OCI-LY7 (cell line): ENCODE results near the gene SLC39A6. TPM values are rescaled to one million over a fixed set of nuclear protein-coding genes. Genes with fewer than 3 reads are reported as not detected.

Source experiments
- BruUV-seq: library from RNA; stranded (reverse); fragments of 400-500 nt; replicated peaks from 2 replicates; lab custom pipeline; 2021; lab: Mats Ljungman, UMichigan
- CTCF ChIA-PET: fragments of 300-600 bp; sonication (Branson Sonifier 250); formaldehyde crosslinking; loops from one replicate; lab custom pipeline; 2022; ENCODE audit warnings: antibody characterized with exemption; ENCODE audit not compliant: unreplicated experiment; lab: Charles Lee
- POLR2A ChIA-PET: fragments of 300-600 bp; sonication (Branson Sonifier 250); formaldehyde crosslinking; loops from one replicate; lab custom pipeline; 2022; ENCODE audit warnings: antibody characterized with exemption; lab: Charles Lee
- DNase-seq: peaks from one replicate; pipeline ENCODE4 v3.0.0-alpha.2; 2015; ENCODE audit warnings: low spot score
- H2AFZ ChIP-seq: fragments of 200-600 bp; sonication (generic), shearing (Covaris generic); 2 replicates; pipeline ENCODE4 v1.6.1; 2014; ENCODE audit warnings: mild to moderate bottlenecking, antibody characterized with exemption, low read length, moderate library complexity
- H3K27ac ChIP-seq: fragments of 200-600 bp; sonication (generic); 2 replicates; pipeline ENCODE4 v1.5.1; 2014; ENCODE audit warnings: mixed run types, low read depth, mild to moderate bottlenecking, moderate library complexity, low read length, inconsistent platforms; ENCODE audit not compliant: poor library complexity, severe bottlenecking
- H3K36me3 ChIP-seq: fragments of 200-600 bp; sonication (generic); 2 replicates; pipeline ENCODE4 v1.6.1; 2014; ENCODE audit warnings: mild to moderate bottlenecking, antibody characterized with exemption, low read length, moderate library complexity, mixed read lengths; ENCODE audit not compliant: insufficient read depth
- H3K4me1 ChIP-seq: fragments of 200-600 bp; sonication (generic); 2 replicates; pipeline ENCODE4 v1.5.1; 2014; ENCODE audit warnings: mild to moderate bottlenecking, low read length; ENCODE audit not compliant: insufficient read depth, poor library complexity, severe bottlenecking
- H3K4me2 ChIP-seq: fragments of 200-600 bp; sonication (generic); 2 replicates; pipeline ENCODE4 v1.6.1; 2014; ENCODE audit warnings: mild to moderate bottlenecking, low read length
- H3K4me3 ChIP-seq: fragments of 200-600 bp; sonication (generic); 2 replicates; pipeline ENCODE4 v1.5.1; 2014; ENCODE audit warnings: mild to moderate bottlenecking, low read depth, low read length; ENCODE audit not compliant: poor library complexity, severe bottlenecking
- H3K79me2 ChIP-seq: fragments of 200-600 bp; sonication (generic); 2 replicates; pipeline ENCODE4 v1.6.1; 2016; ENCODE audit warnings: low read depth, mild to moderate bottlenecking, low read length, moderate library complexity, mixed read lengths; ENCODE audit not compliant: insufficient read depth
- H3K9me2 ChIP-seq: fragments of 200-600 bp; sonication (generic); 2 replicates; pipeline ENCODE4 v1.6.1; 2016; ENCODE audit warnings: mild to moderate bottlenecking, low read length, mixed read lengths; ENCODE audit not compliant: insufficient read depth
- H3K9me3 ChIP-seq: fragments of 200-600 bp; sonication (generic); 2 replicates; pipeline ENCODE4 v1.6.1; 2014; ENCODE audit warnings: mild to moderate bottlenecking, mixed run types, low read length, mixed read lengths
- H4K20me1 ChIP-seq: fragments of 200-600 bp; sonication (generic); 2 replicates; pipeline ENCODE4 v1.6.1; 2014; ENCODE audit warnings: mild to moderate bottlenecking, antibody characterized with exemption, low read length, moderate library complexity, mixed read lengths; ENCODE audit not compliant: insufficient read depth
- EZH2phosphoT487 ChIP-seq: fragments of 200-600 bp; sonication (generic); IDR thresholded peaks from 2 replicates; pipeline ENCODE4 v1.6.1; 2018; ENCODE audit warnings: low read depth, borderline replicate concordance, mild to moderate bottlenecking, mixed run types, antibody characterized with exemption, low read length, moderate library complexity, mixed read lengths
- intact Hi-C: fragments of 100-400 bp; cut with micrococcal nuclease; formaldehyde crosslinking; loops from one replicate; pipeline ENCODE4 v1.10.0; 2022; ENCODE audit not compliant: unreplicated experiment
- total RNA-seq, 2 experiments: library from RNA; depleted of rRNA in 1 of 2; stranded (reverse); fragments of >200 nt in 1 of 2; shearing (Covaris generic) in 1 of 2; gene quantifications; 2 replicates each; pipeline ENCODE4 v1.2.3, GENCODE V29; 2014 to 2022
- TF ChIP-seq, protein P1 (sequence below): fragments of 200-600 bp; sonication (generic); conservative IDR thresholded peaks from 2 replicates; pipeline ENCODE4 v1.5.1; 2014; ENCODE audit warnings: mild to moderate bottlenecking, antibody characterized with exemption, low read length, moderate library complexity, mixed read lengths

SLC39A6 gene
- total RNA-seq, 2 experiments from 2014 or later, result 11.2 to 14.7 TPM

DNA sequence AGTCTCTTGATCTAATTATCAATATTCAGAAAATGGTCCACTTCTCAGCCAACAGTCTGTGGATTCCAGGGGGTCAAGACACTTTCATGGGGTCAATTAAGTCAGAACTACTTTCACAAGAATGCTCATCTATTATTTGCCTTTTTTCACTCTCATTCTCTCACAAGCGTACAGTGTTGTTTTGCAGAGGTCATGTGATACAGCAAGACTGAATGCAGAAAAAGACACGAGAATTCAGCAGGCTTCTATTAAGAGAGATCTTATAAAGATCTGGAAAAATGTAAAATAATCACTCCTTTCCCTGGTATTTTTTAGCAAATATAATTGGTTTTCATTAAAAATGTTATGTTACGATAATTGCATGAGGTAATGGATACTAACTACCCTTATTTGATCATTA, 70.5 kb downstream of the SLC39A6 start:
- Histone ChIP-seq H3K79me2 (peaks cover 90% of the 10 kb centered on the region), H3K36me3 (peaks cover 7% of the 10 kb centered on the region; the same call in 1 of the 2 replicates), H3K27ac (no peak overlapping the region), H3K9me2 (no peaks in the 10 kb centered on the region), H3K4me2 (no peak overlapping the region), H3K4me1 (peaks cover 14% of the 10 kb centered on the region), H3K4me3 (no peak overlapping the region), H3K9me3 (no peaks in the 10 kb centered on the region), H2AFZ (no peak overlapping the region), H4K20me1 (no peaks in the 10 kb centered on the region)
- BruUV-seq, result no TSS peak
- ChIA-PET CTCF (no interaction called here), POLR2A (no interaction called here)
- intact Hi-C loops, result no loop called here
- no peak for DNase-seq
- TF ChIP-seq, protein P1, sequence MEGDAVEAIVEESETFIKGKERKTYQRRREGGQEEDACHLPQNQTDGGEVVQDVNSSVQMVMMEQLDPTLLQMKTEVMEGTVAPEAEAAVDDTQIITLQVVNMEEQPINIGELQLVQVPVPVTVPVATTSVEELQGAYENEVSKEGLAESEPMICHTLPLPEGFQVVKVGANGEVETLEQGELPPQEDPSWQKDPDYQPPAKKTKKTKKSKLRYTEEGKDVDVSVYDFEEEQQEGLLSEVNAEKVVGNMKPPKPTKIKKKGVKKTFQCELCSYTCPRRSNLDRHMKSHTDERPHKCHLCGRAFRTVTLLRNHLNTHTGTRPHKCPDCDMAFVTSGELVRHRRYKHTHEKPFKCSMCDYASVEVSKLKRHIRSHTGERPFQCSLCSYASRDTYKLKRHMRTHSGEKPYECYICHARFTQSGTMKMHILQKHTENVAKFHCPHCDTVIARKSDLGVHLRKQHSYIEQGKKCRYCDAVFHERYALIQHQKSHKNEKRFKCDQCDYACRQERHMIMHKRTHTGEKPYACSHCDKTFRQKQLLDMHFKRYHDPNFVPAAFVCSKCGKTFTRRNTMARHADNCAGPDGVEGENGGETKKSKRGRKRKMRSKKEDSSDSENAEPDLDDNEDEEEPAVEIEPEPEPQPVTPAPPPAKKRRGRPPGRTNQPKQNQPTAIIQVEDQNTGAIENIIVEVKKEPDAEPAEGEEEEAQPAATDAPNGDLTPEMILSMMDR, result no peak
- no peak for TF ChIP-seq EZH2phosphoT487

Other genes starting within 250 kb of the SLC39A6 start
- gene RPRD1A, start 61.8 kb downstream of the SLC39A6 start, total RNA-seq (2014; rRNA removed; shearing (Covaris generic)), result 45.4 and 51.6 TPM in 2 replicates
- 37.9 and 42.2 TPM in 2 replicates for gene RPRD1A, start 61.8 kb downstream of the SLC39A6 start, total RNA-seq (2022)
- gene ELP2, start 559 bp upstream of the SLC39A6 start, total RNA-seq (2014; rRNA removed; shearing (Covaris generic)), result 48.1 and 50.5 TPM in 2 replicates
- gene ELP2, start 559 bp upstream of the SLC39A6 start, total RNA-seq (2022), result 39.7 and 40.3 TPM in 2 replicates
- gene MOCOS, start 58.2 kb upstream of the SLC39A6 start, total RNA-seq (2014; rRNA removed; shearing (Covaris generic)), result not detected in 2 replicates
- gene MOCOS, start 58.2 kb upstream of the SLC39A6 start, total RNA-seq (2022), result not detected in 2 replicates
- 0.06 and 0.26 TPM in 2 replicates for gene FHOD3, start 168.4 kb upstream of the SLC39A6 start, total RNA-seq (2014; rRNA removed; shearing (Covaris generic))
- gene FHOD3, start 168.4 kb upstream of the SLC39A6 start, total RNA-seq (2022), result 2.4 and 2.5 TPM in 2 replicates